Measurements from ENCODE around the gene FAM43B.

FAM43B gene

DNA sequence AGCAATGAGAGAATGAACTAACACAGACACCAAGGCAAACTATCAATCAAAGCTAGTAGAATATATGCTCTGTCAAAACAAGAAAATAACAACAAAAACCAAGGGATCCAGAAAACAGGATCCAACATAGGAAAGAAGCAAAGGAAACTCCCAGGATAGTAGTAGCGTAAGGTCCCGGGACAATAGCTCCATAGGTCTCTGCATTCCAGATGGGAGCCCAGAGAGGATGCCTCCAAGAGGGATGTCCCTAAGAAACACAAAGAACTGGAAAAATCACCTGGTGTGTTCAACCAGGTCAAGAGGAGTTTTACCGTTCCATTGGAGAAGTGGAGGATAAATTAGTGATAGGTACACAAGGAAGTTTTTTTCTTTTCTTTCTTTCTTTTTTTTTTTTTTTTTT is 5.7 kb upstream of the FAM43B start:
- Histone ChIP-seq H3K27me3 (ENCODE audit: insufficient read depth, low read length, poor library complexity) (peaks cover 3% of the 10 kb centered on the region), H3K27ac (ENCODE audit: low read length) (no peak overlapping the region), H4K20me1 (ENCODE audit: insufficient read depth, low read length) (no peaks in the 10 kb centered on the region), H3K4me2 (ENCODE audit: insufficient read depth, low read length) (no peak overlapping the region), H3K36me3 (ENCODE audit: insufficient read depth, low read length) (no peaks in the 10 kb centered on the region), H3K4me1 (ENCODE audit: insufficient read depth, low read length) (no peaks in the 10 kb centered on the region), H3K9me3 (ENCODE audit: insufficient read depth, low read length, severe bottlenecking) (no peaks in the 10 kb centered on the region), H2AFZ (ENCODE audit: low read depth, low read length) (no peak overlapping the region), H3K9ac (ENCODE audit: low read depth, low read length) (no peak overlapping the region), H3K4me3 (ENCODE audit: low read depth in 1 of 2, low read length in 2 of 2) (no peak overlapping the region), H3K79me2 (ENCODE audit: insufficient read depth, low read length) (no peaks in the 10 kb centered on the region)
- TF ChIP-seq EZH2 (IDR thresholded peaks at IDR 0.05; ENCODE audit: borderline replicate concordance, low read depth, low read length, severe bottlenecking) (no peak), CTCF (IDR thresholded peaks at IDR 0.05; ENCODE audit: borderline replicate concordance, extremely low read depth, low read length, poor library complexity, severe bottlenecking) (no peak)
- ATAC-seq (ENCODE audit: insufficient read depth, low read depth) (no peak), DNase-seq (no peak)

GRCh38 chr1:20551161-20551560 is 1.2 kb upstream of the FAM43B start:
- Histone ChIP-seq H3K27ac (ENCODE audit: low read length) (no peak overlapping the region), H3K4me3 (ENCODE audit: low read depth in 1 of 2, low read length in 2 of 2) (no peak overlapping the region), H3K9ac (ENCODE audit: low read depth, low read length) (no peak overlapping the region), H3K4me2 (ENCODE audit: insufficient read depth, low read length) (no peak overlapping the region), H3K79me2 (ENCODE audit: insufficient read depth, low read length) (no peaks in the 10 kb centered on the region), H2AFZ (ENCODE audit: low read depth, low read length) (no peak overlapping the region), H3K36me3 (ENCODE audit: insufficient read depth, low read length) (no peaks in the 10 kb centered on the region), H3K9me3 (ENCODE audit: insufficient read depth, low read length, severe bottlenecking) (no peaks in the 10 kb centered on the region), H3K27me3 (ENCODE audit: insufficient read depth, low read length, poor library complexity) (peaks cover 3% of the 10 kb centered on the region), H3K4me1 (ENCODE audit: insufficient read depth, low read length) (no peaks in the 10 kb centered on the region), H4K20me1 (ENCODE audit: insufficient read depth, low read length) (no peaks in the 10 kb centered on the region)
- DNase-seq (no peak), ATAC-seq (ENCODE audit: insufficient read depth, low read depth) (no peak)
- TF ChIP-seq EZH2 (IDR thresholded peaks at IDR 0.05; ENCODE audit: borderline replicate concordance, low read depth, low read length, severe bottlenecking) (no peak), CTCF (IDR thresholded peaks at IDR 0.05; ENCODE audit: borderline replicate concordance, extremely low read depth, low read length, poor library complexity, severe bottlenecking) (no peak)

DNA sequence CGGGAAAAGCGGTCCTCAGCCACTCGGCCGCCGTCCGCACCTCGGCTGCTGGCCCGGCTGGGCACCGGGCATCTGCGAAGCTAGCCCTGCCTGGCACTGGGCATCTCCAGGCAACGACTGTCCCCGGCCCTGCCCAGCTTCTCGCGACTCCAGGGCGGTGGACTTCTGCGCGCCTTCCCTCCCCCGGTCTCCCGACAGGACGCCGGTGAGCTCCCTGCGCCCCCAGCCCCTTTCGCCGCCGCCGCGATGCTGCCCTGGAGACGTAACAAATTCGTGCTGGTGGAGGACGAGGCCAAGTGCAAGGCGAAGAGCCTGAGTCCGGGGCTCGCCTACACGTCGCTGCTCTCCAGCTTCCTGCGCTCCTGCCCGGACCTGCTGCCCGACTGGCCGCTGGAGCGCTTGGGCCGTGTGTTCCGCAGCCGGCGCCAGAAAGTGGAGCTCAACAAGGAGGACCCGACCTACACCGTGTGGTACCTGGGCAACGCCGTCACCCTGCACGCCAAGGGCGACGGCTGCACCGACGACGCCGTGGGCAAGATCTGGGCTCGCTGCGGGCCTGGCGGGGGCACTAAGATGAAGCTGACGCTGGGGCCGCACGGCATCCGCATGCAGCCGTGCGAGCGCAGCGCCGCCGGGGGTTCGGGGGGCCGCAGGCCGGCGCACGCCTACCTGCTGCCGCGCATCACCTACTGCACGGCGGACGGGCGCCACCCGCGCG is 514 bp downstream of the FAM43B start:
- H3K4me3 ChIP-seq (ENCODE audit: low read depth in 1 of 2, low read length in 2 of 2): no peak overlapping the region
- DNase-seq (no peak), ATAC-seq (ENCODE audit: insufficient read depth, low read depth) (no peak)
- no peaks in the 10 kb centered on the region for H4K20me1 ChIP-seq (ENCODE audit: insufficient read depth, low read length)
- no peak overlapping the region for H3K27ac ChIP-seq (ENCODE audit: low read length)
- H3K36me3 ChIP-seq (ENCODE audit: insufficient read depth, low read length): no peaks in the 10 kb centered on the region
- H3K79me2 ChIP-seq (ENCODE audit: insufficient read depth, low read length): no peaks in the 10 kb centered on the region
- no peak overlapping the region for H2AFZ ChIP-seq (ENCODE audit: low read depth, low read length)
- H3K9me3 ChIP-seq (ENCODE audit: insufficient read depth, low read length, severe bottlenecking): no peaks in the 10 kb centered on the region
- no peaks in the 10 kb centered on the region for H3K27me3 ChIP-seq (ENCODE audit: insufficient read depth, low read length, poor library complexity)
- no peak overlapping the region for H3K4me2 ChIP-seq (ENCODE audit: insufficient read depth, low read length)
- TF ChIP-seq EZH2 (IDR thresholded peaks at IDR 0.05; ENCODE audit: borderline replicate concordance, low read depth, low read length, severe bottlenecking): no peak
- H3K4me1 ChIP-seq (ENCODE audit: insufficient read depth, low read length): no peaks in the 10 kb centered on the region
- H3K9ac ChIP-seq (ENCODE audit: low read depth, low read length): no peak overlapping the region

DNA sequence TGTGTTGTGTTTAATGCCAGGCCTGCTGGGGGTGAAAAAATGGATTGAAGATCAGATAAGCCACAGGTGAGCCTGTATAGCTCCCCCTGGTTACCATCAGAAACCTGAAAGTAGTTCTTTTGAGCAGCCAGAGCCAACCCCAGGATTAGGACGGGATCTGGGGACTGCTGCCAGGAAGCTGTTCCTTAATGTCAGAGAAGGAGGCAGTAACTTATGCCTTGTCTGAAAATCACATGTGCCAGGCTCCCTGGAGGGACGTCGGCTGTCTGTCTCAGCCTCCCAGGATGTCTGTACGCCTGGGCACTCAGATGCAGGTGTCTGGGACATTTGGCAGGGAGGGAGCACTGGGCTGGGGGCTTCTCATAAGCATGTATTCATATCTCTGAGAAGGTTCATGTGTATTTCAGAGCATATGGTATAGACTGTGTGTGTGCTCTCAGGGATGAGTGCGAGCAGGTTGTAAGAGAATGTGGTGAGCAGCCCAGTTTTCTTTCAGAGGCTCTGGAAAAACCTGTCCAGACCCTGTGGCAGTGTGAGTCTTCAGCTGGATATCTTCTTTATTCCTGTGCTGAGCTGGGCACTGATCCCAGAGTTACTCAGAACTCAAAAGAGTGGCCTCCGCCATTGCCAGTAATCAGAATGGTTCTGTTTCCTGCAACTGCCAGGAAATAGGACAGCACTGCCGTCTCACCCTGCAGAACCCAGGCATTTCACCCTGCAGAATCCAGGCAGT is 2.8 kb downstream of the FAM43B start:
- Histone ChIP-seq H2AFZ (ENCODE audit: low read depth, low read length) (no peak overlapping the region), H3K4me2 (ENCODE audit: insufficient read depth, low read length) (no peak overlapping the region), H3K79me2 (ENCODE audit: insufficient read depth, low read length) (no peaks in the 10 kb centered on the region), H3K9me3 (ENCODE audit: insufficient read depth, low read length, severe bottlenecking) (no peaks in the 10 kb centered on the region), H3K9ac (ENCODE audit: low read depth, low read length) (no peak overlapping the region), H3K4me1 (ENCODE audit: insufficient read depth, low read length) (no peaks in the 10 kb centered on the region), H3K4me3 (ENCODE audit: low read depth in 1 of 2, low read length in 2 of 2) (no peak overlapping the region), H3K27me3 (ENCODE audit: insufficient read depth, low read length, poor library complexity) (peaks cover 5% of the 10 kb centered on the region), H3K36me3 (ENCODE audit: insufficient read depth, low read length) (no peaks in the 10 kb centered on the region), H4K20me1 (ENCODE audit: insufficient read depth, low read length) (no peaks in the 10 kb centered on the region), H3K27ac (ENCODE audit: low read length) (no peak overlapping the region)
- DNase-seq (no peak), ATAC-seq (ENCODE audit: insufficient read depth, low read depth) (no peak)
- TF ChIP-seq CTCF (IDR thresholded peaks at IDR 0.05; ENCODE audit: borderline replicate concordance, extremely low read depth, low read length, poor library complexity, severe bottlenecking): no peak
- TF ChIP-seq EZH2 (IDR thresholded peaks at IDR 0.05; ENCODE audit: borderline replicate concordance, low read depth, low read length, severe bottlenecking): no peak
